ENCODE data around the gene MSLN.
A peak's percentile ranks its signal among the peaks of the same experiment; 100 is the strongest.

The MSLN gene

GRCh38 chr16:804193-805048 lies 43.9 kb downstream of the MSLN start:
- no peak for DNase-seq (ENCODE audit: low read depth in 2 of 2)

- DNase-seq (ENCODE audit: low read depth in 2 of 2), result no peak
Measured at GRCh38 chr16:805474-805873, 44.9 kb downstream of the MSLN start.

GRCh38 chr16:807347-808084 lies 47.0 kb downstream of the MSLN start:
- DNase-seq (ENCODE audit: low read depth in 2 of 2), result peak; percentile 67 to 86

- DNase-seq (ENCODE audit: low read depth in 2 of 2), result no peak
Measured at GRCh38 chr16:808085-808386, 47.5 kb downstream of the MSLN start.

- peak in 1 of 2 donors; percentile 26 for DNase-seq (ENCODE audit: low read depth in 2 of 2)
Measured at GRCh38 chr16:813204-813915, 52.8 kb downstream of the MSLN start.

GRCh38 chr16:813916-814412 lies 53.4 kb downstream of the MSLN start:
- DNase-seq (ENCODE audit: low read depth in 2 of 2), result no peak

- no peak for DNase-seq (ENCODE audit: low read depth in 2 of 2)
Measured at GRCh38 chr16:814974-815373, 54.4 kb downstream of the MSLN start.

- no peak for DNase-seq (ENCODE audit: low read depth in 2 of 2)
Measured at GRCh38 chr16:815861-816260, 55.3 kb downstream of the MSLN start.

- DNase-seq (ENCODE audit: low read depth in 2 of 2), result no peak
Measured at GRCh38 chr16:817001-817906, 56.7 kb downstream of the MSLN start.

- DNase-seq (ENCODE audit: low read depth in 2 of 2), result no peak
Measured at GRCh38 chr16:818132-818531, 57.6 kb downstream of the MSLN start.
